Measurements from ENCODE around the gene SPRR1A. TPM values are rescaled to one million over a fixed set of nuclear protein-coding genes. Genes with fewer than 3 reads are reported as not detected.

SPRR1A gene
- total and polyA plus RNA-seq, 2 of the 4 experiments (the other 2 are of a cell fraction): not detected

DNA sequence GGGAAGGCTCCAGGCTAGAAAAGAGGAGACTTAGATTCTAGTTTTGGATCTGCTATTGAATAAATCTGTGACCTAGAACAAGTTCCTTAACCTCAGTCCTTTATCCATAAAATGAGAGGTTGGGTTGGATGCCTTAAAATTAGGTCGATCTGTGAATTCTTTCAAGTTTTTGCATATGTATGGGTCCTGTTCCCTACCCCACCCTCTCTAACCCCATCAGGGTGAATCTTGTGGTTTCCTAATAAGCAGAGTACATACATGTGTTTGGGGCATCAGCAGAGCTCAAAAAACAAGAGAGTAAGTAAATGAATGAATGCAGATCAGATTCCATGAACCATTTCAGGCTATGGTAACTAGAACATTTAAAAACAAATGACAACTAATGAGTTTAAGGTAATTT, 7.2 kb upstream of the SPRR1A start:
- Histone ChIP-seq H3K27ac (ENCODE audit: insufficient read depth, low read length) (no peak overlapping the region), H2AK9ac (replicated peaks; ENCODE audit: low read depth, low read length, poor library complexity) (no peak overlapping the region), H4K5ac (ENCODE audit: low read depth, low read length) (no peak overlapping the region), H3K18ac (ENCODE audit: low read depth, low read length) (no peak overlapping the region), H4K20me1 (ENCODE audit: insufficient read depth, low read length) (no peaks in the 10 kb centered on the region), H3K4me2 (ENCODE audit: low read depth, low read length) (no peak overlapping the region), H2AK5ac (ENCODE audit: low read depth, low read length) (no peak overlapping the region), H2AFZ (replicated peaks; ENCODE audit: low read length, poor library complexity) (no peak overlapping the region), H3K56ac (ENCODE audit: extremely low read depth, insufficient read depth, low read length) (no peak overlapping the region), H3K27me3 (ENCODE audit: control insufficient read depth, insufficient read depth, low read length) (no peaks in the 10 kb centered on the region), H2BK20ac (ENCODE audit: low read depth, low read length) (no peak overlapping the region), H3K9me3 (ENCODE audit: control insufficient read depth, insufficient read depth, low read length) (no peaks in the 10 kb centered on the region), H3K9ac (ENCODE audit: low read depth, low read length) (no peak overlapping the region), H3K14ac (replicated peaks; ENCODE audit: low read depth, low read length) (no peak overlapping the region), H3K4me3 (ENCODE audit: insufficient read depth, low read depth, low read length) (no peak overlapping the region), H3K4me1 (ENCODE audit: control insufficient read depth, insufficient read depth, low read length) (no peaks in the 10 kb centered on the region), H3K36me3 (ENCODE audit: control insufficient read depth, insufficient read depth, low read length) (no peaks in the 10 kb centered on the region), H3K9me1 (ENCODE audit: insufficient read depth, low read length) (no peaks in the 10 kb centered on the region), H4K91ac (ENCODE audit: insufficient read depth, low read depth, low read length) (no peak overlapping the region), H2BK15ac (ENCODE audit: low read depth, low read length) (no peak overlapping the region), H3K79me1 (ENCODE audit: low read depth in 1 of 2, low read length in 2 of 2) (no peaks in the 10 kb centered on the region), H3K23ac (ENCODE audit: low read depth, low read length) (no peak overlapping the region), H2BK120ac (ENCODE audit: low read depth, low read length) (no peak overlapping the region), H2BK5ac (ENCODE audit: low read depth, low read length, poor library complexity, severe bottlenecking) (no peak overlapping the region), H4K8ac (ENCODE audit: low read depth in 2 of 2, low read length in 2 of 2) (no peak overlapping the region), H3K4ac (ENCODE audit: low read depth, low read length) (no peak overlapping the region)
- WGBS, 2 experiments (ENCODE audit: extremely low coverage in 2 of 2, insufficient read length in 1 of 2): no CpG with 5 or more reads among the region's 1 CpG
- no TSS peak for BruUV-seq (replicated peaks)
- DNase-seq (no peak), ATAC-seq (ENCODE audit: low read depth) (no peak)
- dilution Hi-C loops (cut with HindIII; ENCODE audit: low sequenced_read_pairs, unreplicated experiment): no loop called here
- POLR2A ChIA-PET (ENCODE audit: unreplicated experiment): no interaction called here
- in situ Hi-C loops (cut with MboI; ENCODE audit: low sequenced_read_pairs): no loop called here
- CTCF ChIA-PET: no interaction called here
- intact Hi-C loops (cut with micrococcal nuclease): no loop called here
- no peak for TF ChIP-seq NFE2L2 (IDR thresholded peaks at IDR 0.05; ENCODE audit: low read depth, low read length)
